Renal cortical epithelial cell (primary cell): ENCODE data around the gene MEGF6. TPM values are rescaled to one million over a fixed set of nuclear protein-coding genes. Genes with fewer than 3 reads are reported as not detected.
A peak's percentile ranks its signal among the peaks of the same experiment; 100 is the strongest.

Source experiments
- DNase-seq: peaks from one replicate; pipeline ENCODE4 v3.0.0-alpha.2; 2011; ENCODE audit warnings: low read depth
- total RNA-seq: library from RNA; depleted of rRNA; stranded (reverse); fragments of >200 nt; gene quantifications from 2 replicates; pipeline ENCODE4 v1.2.3, GENCODE V29; 2014

The MEGF6 gene
- total RNA-seq, 1 donor from 2014 or later = 5.7 TPM

GRCh38 chr1:3459051-3459908, 152.0 kb downstream of the MEGF6 start:
- peak; percentile 69 for DNase-seq

GRCh38 chr1:3457910-3458883, 153.1 kb downstream of the MEGF6 start:
- no peak for DNase-seq

GRCh38 chr1:3456964-3457909, 154.1 kb downstream of the MEGF6 start:
- no peak for DNase-seq

GRCh38 chr1:3456449-3456963, 154.8 kb downstream of the MEGF6 start:
- DNase-seq = no peak

GRCh38 chr1:3455670-3456448, 155.4 kb downstream of the MEGF6 start:
- no peak for DNase-seq

GRCh38 chr1:3454811-3455618, 156.3 kb downstream of the MEGF6 start:
- DNase-seq = no peak

- peak; percentile 11 for DNase-seq
Measured at GRCh38 chr1:3453891-3454810, 157.2 kb downstream of the MEGF6 start, which contains the start of gene ARHGEF16. Gene ARHGEF16, plus strand, starts transcription at chr1:3454665. Its CDS starts 8,420 bp downstream, at chr1:3463085.

- peak; percentile 45 for DNase-seq
Measured at GRCh38 chr1:3453203-3453761, 158.0 kb downstream of the MEGF6 start.

GRCh38 chr1:3452866-3453175, 158.5 kb downstream of the MEGF6 start:
- no peak for DNase-seq

GRCh38 chr1:3451994-3452865, 159.1 kb downstream of the MEGF6 start:
- no peak for DNase-seq

- DNase-seq = no peak
Measured at GRCh38 chr1:3450983-3451382, 160.3 kb downstream of the MEGF6 start.

GRCh38 chr1:3450202-3450863, 161.0 kb downstream of the MEGF6 start:
- no peak for DNase-seq

GRCh38 chr1:3444736-3445135, 166.6 kb downstream of the MEGF6 start:
- no peak for DNase-seq

- no peak for DNase-seq
Measured at GRCh38 chr1:3444298-3444697, 167.0 kb downstream of the MEGF6 start.

GRCh38 chr1:3443807-3444206, 167.5 kb downstream of the MEGF6 start:
- DNase-seq = no peak

- DNase-seq = no peak
Measured at GRCh38 chr1:3442901-3443300, 168.4 kb downstream of the MEGF6 start.

GRCh38 chr1:3442331-3442730, 169.0 kb downstream of the MEGF6 start:
- no peak for DNase-seq
